HepG2 (cell line): ENCODE measurements around the gene IFNAR2. TPM values are rescaled to one million over a fixed set of nuclear protein-coding genes. Genes with fewer than 3 reads are reported as not detected.
A peak's percentile ranks its signal among the peaks of the same experiment; 100 is the strongest.

Experiments used
- ELF3 ChIP-seq: IDR thresholded peaks from 2 replicates; pipeline ENCODE4 v1.6.1; 2016; ENCODE audit warnings: missing genetic modification reagents, missing compliant biosample characterization
- FIP1L1 ChIP-seq: fragments of 200-400 bp; formaldehyde crosslinking; IDR thresholded peaks from 2 replicates; pipeline ENCODE4 v1.6.1; 2018; ENCODE audit warnings: low read depth, mild to moderate bottlenecking, low read length, moderate library complexity, borderline replicate concordance; ENCODE audit not compliant: insufficient read depth
- HINFP ChIP-seq: sonication (generic); formaldehyde crosslinking; IDR thresholded peaks from 2 replicates; pipeline ENCODE4 v1.4.0; 2020; ENCODE audit warnings: low read depth, mild to moderate bottlenecking, missing genetic modification reagents
- KDM6A ChIP-seq: IDR thresholded peaks from 2 replicates; pipeline ENCODE4 v1.6.1; 2016; ENCODE audit warnings: low read depth
- NFIB ChIP-seq: sonication (generic); formaldehyde crosslinking; IDR thresholded peaks from 2 replicates; pipeline ENCODE4 v1.9.0; 2021; ENCODE audit warnings: missing genetic modification reagents, mild to moderate bottlenecking, borderline replicate concordance
- RORA ChIP-seq: sonication (generic); formaldehyde crosslinking; IDR thresholded peaks from 2 replicates; pipeline ENCODE4 v1.5.0; 2020; ENCODE audit warnings: mild to moderate bottlenecking, missing genetic modification reagents, moderate library complexity
- SALL2 ChIP-seq: sonication (generic); formaldehyde crosslinking; IDR thresholded peaks from 2 replicates; pipeline ENCODE4 v1.8.1; 2023; ENCODE audit warnings: mild to moderate bottlenecking, missing genetic modification reagents, inconsistent platforms
- SATB2 ChIP-seq: sonication (generic); formaldehyde crosslinking; IDR thresholded peaks from 2 replicates; pipeline ENCODE4 v1.5.0; 2020; ENCODE audit warnings: missing genetic modification reagents
- SIX4 ChIP-seq: sonication (generic); formaldehyde crosslinking; IDR thresholded peaks from 2 replicates; pipeline ENCODE4 v1.4.0; 2020; ENCODE audit warnings: missing genetic modification reagents
- SNAI1 ChIP-seq: sonication (generic); formaldehyde crosslinking; IDR thresholded peaks from 2 replicates; pipeline ENCODE4 v1.5.0; 2020; ENCODE audit warnings: mild to moderate bottlenecking, missing genetic modification reagents, borderline replicate concordance
- ZBTB20 ChIP-seq: sonication (generic); formaldehyde crosslinking; IDR thresholded peaks from 2 replicates; pipeline ENCODE4 v1.8.1; 2023; ENCODE audit warnings: missing genetic modification reagents, low read depth, mild to moderate bottlenecking, borderline replicate concordance
- ZBTB42 ChIP-seq: sonication (generic); formaldehyde crosslinking; IDR thresholded peaks from 2 replicates; pipeline ENCODE4 v1.5.0; 2020; ENCODE audit warnings: mild to moderate bottlenecking, missing genetic modification reagents
- ZFYVE20 ChIP-seq: sonication (generic); formaldehyde crosslinking; IDR thresholded peaks from 2 replicates; pipeline ENCODE4 v1.8.0; 2023; ENCODE audit warnings: low read depth, mild to moderate bottlenecking, moderate library complexity, missing genetic modification reagents, borderline replicate concordance
- ZNF138 ChIP-seq: sonication (generic); formaldehyde crosslinking; IDR thresholded peaks from 2 replicates; pipeline ENCODE4 v1.5.0; 2020; ENCODE audit warnings: mild to moderate bottlenecking, low read depth, missing genetic modification reagents
- ZNF234 ChIP-seq: sonication (generic); formaldehyde crosslinking; conservative IDR thresholded peaks from 2 replicates; pipeline ENCODE4 v1.5.1; 2020; ENCODE audit warnings: mild to moderate bottlenecking, missing genetic modification reagents
- ZNF280D ChIP-seq: sonication (generic); formaldehyde crosslinking; IDR thresholded peaks from 2 replicates; pipeline ENCODE4 v1.5.1; 2020; ENCODE audit warnings: mild to moderate bottlenecking, missing genetic modification reagents
- ZNF296 ChIP-seq: sonication (generic); formaldehyde crosslinking; conservative IDR thresholded peaks from 2 replicates; pipeline ENCODE4 v1.5.0; 2020; ENCODE audit warnings: mild to moderate bottlenecking, missing genetic modification reagents
- ZNF432 ChIP-seq: sonication (generic); formaldehyde crosslinking; IDR thresholded peaks from 2 replicates; pipeline ENCODE4 v1.5.0; 2020; ENCODE audit warnings: missing genetic modification reagents, mild to moderate bottlenecking, borderline replicate concordance
- ZNF616 ChIP-seq: sonication (generic); formaldehyde crosslinking; IDR thresholded peaks from 2 replicates; pipeline ENCODE4 v1.5.0; 2020; ENCODE audit warnings: low read depth, mild to moderate bottlenecking, missing genetic modification reagents
- polyA plus RNA-seq, 8 experiments: library from polyadenylated mRNA; depleted of rRNA in 3 of 8; stranded (reverse) in 7 of 8; unstranded in 1 of 8; fragments of >200 nt; fragmentation: Illumina TruSeq in 4 of 8; extraction: Trizol in 4 of 8; gene quantifications; 2 replicates each; pipeline versions ENCODE4 v1.2.1 to v1.2.3, GENCODE V29; 2011 to 2016; ENCODE audit warnings: low read depth in 4 of 8, missing spikeins in 1 of 8, mixed read lengths in 1 of 8; ENCODE audit not compliant: insufficient read depth in 1 of 8
- total RNA-seq, 5 experiments: library from RNA; depleted of rRNA; stranded (reverse); fragments of >200 nt; fragmentation: Illumina TruSeq; extraction: Trizol; gene quantifications; 2 replicates each; pipeline ENCODE4 v1.2.3, GENCODE V29; 2016; ENCODE audit warnings: low read depth in 1 of 5
- TF ChIP-seq, protein P1 (sequence below): sonication (generic); formaldehyde crosslinking; IDR thresholded peaks from 2 replicates; pipeline ENCODE4 v1.8.1; 2023; ENCODE audit warnings: missing genetic modification reagents, mild to moderate bottlenecking, borderline replicate concordance
- TF ChIP-seq, protein P2 (sequence below): sonication (generic); formaldehyde crosslinking; IDR thresholded peaks from 2 replicates; pipeline ENCODE4 v1.8.0; 2023; ENCODE audit warnings: mild to moderate bottlenecking, missing genetic modification reagents
- TF ChIP-seq, protein P3 (sequence below): IDR thresholded peaks from 2 replicates; pipeline ENCODE4 v1.6.1; 2012; ENCODE audit warnings: inconsistent platforms
- TF ChIP-seq, protein P4 (sequence below): sonication (generic); formaldehyde crosslinking; IDR thresholded peaks from 2 replicates; pipeline ENCODE4 v1.8.0; 2022; ENCODE audit warnings: missing genetic modification reagents, mild to moderate bottlenecking, inconsistent platforms, borderline replicate concordance

The IFNAR2 gene
- total and polyA plus RNA-seq, 2 of the 13 experiments (the other 11 are each of a cell fraction or from before 2014, with no cell fraction given): 5.1 to 24.1 TPM

GRCh38 chr21:33245289-33245918 is 15.7 kb downstream of the IFNAR2 start (continued):
- TF ChIP-seq, protein P1, sequence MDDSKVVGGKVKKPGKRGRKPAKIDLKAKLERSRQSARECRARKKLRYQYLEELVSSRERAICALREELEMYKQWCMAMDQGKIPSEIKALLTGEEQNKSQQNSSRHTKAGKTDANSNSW (CRISPR knock-in tag): no peak
- TF ChIP-seq, protein P2, sequence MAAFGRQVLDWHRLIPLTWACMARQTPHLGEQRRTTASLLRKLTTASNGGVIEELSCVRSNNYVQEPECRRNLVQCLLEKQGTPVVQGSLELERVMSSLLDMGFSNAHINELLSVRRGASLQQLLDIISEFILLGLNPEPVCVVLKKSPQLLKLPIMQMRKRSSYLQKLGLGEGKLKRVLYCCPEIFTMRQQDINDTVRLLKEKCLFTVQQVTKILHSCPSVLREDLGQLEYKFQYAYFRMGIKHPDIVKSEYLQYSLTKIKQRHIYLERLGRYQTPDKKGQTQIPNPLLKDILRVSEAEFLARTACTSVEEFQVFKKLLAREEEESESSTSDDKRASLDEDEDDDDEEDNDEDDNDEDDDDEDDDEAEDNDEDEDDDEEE (CRISPR knock-in tag): no peak
- TF ChIP-seq SNAI1 (no peak), ZBTB42 (no peak), HINFP (CRISPR knock-in tag) (no peak), KDM6A (CRISPR knock-in tag) (peak; percentile 19; the same call in 1 of the 2 replicates), NFIB (CRISPR knock-in tag) (no peak), ZFYVE20 (no peak), ELF3 (no peak), SALL2 (CRISPR knock-in tag) (no peak), FIP1L1 (no peak), ZNF432 (CRISPR knock-in tag) (no peak), ZNF280D (CRISPR knock-in tag) (no peak), ZBTB20 (CRISPR knock-in tag) (peak; percentile 62; the same call in 1 of the 2 replicates), RORA (no peak), ZNF616 (no peak), ZNF138 (CRISPR knock-in tag) (no peak), SATB2 (CRISPR knock-in tag) (no peak), ZNF234 (CRISPR knock-in tag) (no peak), ZNF296 (no peak), SIX4 (no peak)
- TF ChIP-seq, protein P3, sequence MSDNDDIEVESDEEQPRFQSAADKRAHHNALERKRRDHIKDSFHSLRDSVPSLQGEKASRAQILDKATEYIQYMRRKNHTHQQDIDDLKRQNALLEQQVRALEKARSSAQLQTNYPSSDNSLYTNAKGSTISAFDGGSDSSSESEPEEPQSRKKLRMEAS: no peak
- TF ChIP-seq, protein P4, sequence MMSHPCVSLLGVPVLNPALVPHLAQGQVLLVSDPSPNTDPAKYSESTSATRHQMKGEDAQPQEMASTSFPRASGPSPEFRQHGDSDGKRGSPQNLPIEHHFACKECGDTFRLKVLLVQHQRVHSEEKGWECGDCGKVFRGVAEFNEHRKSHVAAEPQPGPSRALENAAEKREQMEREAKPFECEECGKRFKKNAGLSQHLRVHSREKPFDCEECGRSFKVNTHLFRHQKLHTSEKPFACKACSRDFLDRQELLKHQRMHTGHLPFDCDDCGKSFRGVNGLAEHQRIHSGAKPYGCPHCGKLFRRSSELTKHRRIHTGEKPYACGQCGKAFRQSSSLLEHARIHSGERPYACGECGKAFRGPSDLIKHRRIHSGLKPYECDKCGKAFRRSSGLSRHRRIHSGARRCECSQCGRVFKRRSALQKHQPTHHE: no peak
